Keratinocyte (primary cell): Measurements from ENCODE around the gene GIPC1. TPM values are rescaled to one million over a fixed set of nuclear protein-coding genes. Genes with fewer than 3 reads are reported as not detected.

Experiments used
- DNase-seq: peaks from one replicate; pipeline ENCODE4 v3.0.0-alpha.2; 2011; ENCODE audit warnings: low read depth, missing footprints, low spot score
- FAIRE-seq: peaks from 2 replicates; lab custom pipeline; 2011; peaks lifted over from hg19 to GRCh38; lab: Jason Lieb, UNC
- H2AFZ ChIP-seq: 2 replicates; pipeline ENCODE4 v1.6.0; 2012; ENCODE audit warnings: low read length, control low read depth, inconsistent platforms; ENCODE audit not compliant: control insufficient read depth
- H3K27ac ChIP-seq: 2 replicates; pipeline ENCODE4 v1.5.1; 2011; ENCODE audit warnings: low read length; ENCODE audit not compliant: control insufficient read depth, insufficient read depth
- H3K27me3 ChIP-seq: 3 replicates; pipeline ENCODE4 v1.6.0; 2011; ENCODE audit warnings: low read length; ENCODE audit not compliant: control insufficient read depth, insufficient read depth; ENCODE audit errors: extremely low read depth
- H3K36me3 ChIP-seq, 2 experiments: 2 replicates in 1 of 2; 3 replicates in 1 of 2; pipeline ENCODE4 v1.5.1; 2011; ENCODE audit warnings: low read length in 2 of 2, mild to moderate bottlenecking in 1 of 2; ENCODE audit not compliant: control insufficient read depth in 2 of 2, insufficient read depth in 2 of 2; ENCODE audit errors: extremely low read depth in 1 of 2
- H3K4me1 ChIP-seq: 3 replicates; pipeline ENCODE4 v1.5.1; 2011; ENCODE audit warnings: low read length; ENCODE audit not compliant: control insufficient read depth, insufficient read depth; ENCODE audit errors: extremely low read depth
- H3K4me2 ChIP-seq: 3 replicates; pipeline ENCODE4 v1.6.0; 2011; ENCODE audit warnings: low read depth, low read length; ENCODE audit not compliant: control insufficient read depth, insufficient read depth; ENCODE audit errors: extremely low read depth
- H3K4me3 ChIP-seq, 3 experiments: fragments of 200-600 bp in 1 of 3; sonication (generic) in 1 of 3; 2 replicates in 2 of 3; 3 replicates in 1 of 3; pipeline ENCODE4 v1.5.1; 2011 to 2016; ENCODE audit warnings: low read length in 3 of 3, mild to moderate bottlenecking in 3 of 3, control low read depth in 2 of 3, inconsistent platforms in 1 of 3, low read depth in 1 of 3, mixed read lengths in 1 of 3, mixed run types in 1 of 3, moderate library complexity in 1 of 3; ENCODE audit not compliant: control insufficient read depth in 2 of 3, insufficient read depth in 2 of 3; ENCODE audit errors: extremely low read depth in 1 of 3
- H3K79me2 ChIP-seq: 2 replicates; pipeline ENCODE4 v1.6.0; 2012; ENCODE audit warnings: low read length; ENCODE audit not compliant: control insufficient read depth, insufficient read depth
- H3K9ac ChIP-seq: 3 replicates; pipeline ENCODE4 v1.6.0; 2011; ENCODE audit warnings: low read length; ENCODE audit not compliant: control insufficient read depth, insufficient read depth; ENCODE audit errors: extremely low read depth
- H3K9me1 ChIP-seq: 3 replicates; pipeline ENCODE4 v1.6.0; 2011; ENCODE audit warnings: low read length; ENCODE audit not compliant: control insufficient read depth, insufficient read depth; ENCODE audit errors: extremely low read depth
- H3K9me3 ChIP-seq: 2 replicates; pipeline ENCODE4 v1.5.1; 2012; ENCODE audit warnings: low read depth, low read length; ENCODE audit not compliant: control insufficient read depth
- H4K20me1 ChIP-seq: 3 replicates; pipeline ENCODE4 v1.6.0; 2011; ENCODE audit warnings: low read length; ENCODE audit not compliant: control insufficient read depth, insufficient read depth; ENCODE audit errors: extremely low read depth
- CTCF ChIP-seq, 3 experiments: IDR thresholded peaks in 1 of 3; conservative IDR thresholded peaks in 1 of 3; optimal IDR thresholded peaks in 1 of 3; 2 replicates in 2 of 3; 3 replicates in 1 of 3; pipeline versions ENCODE3 to v1.5.1; 2011; ENCODE audit warnings: low read length in 3 of 3, mild to moderate bottlenecking in 3 of 3, moderate library complexity in 2 of 3, control low read depth in 1 of 3, inconsistent platforms in 1 of 3; ENCODE audit not compliant: insufficient read depth in 2 of 3; ENCODE audit errors: extremely low read depth in 1 of 3
- EZH2 ChIP-seq: IDR thresholded peaks from one replicate; pipeline ENCODE4 v1.6.1; 2012; ENCODE audit warnings: inconsistent platforms, mild to moderate bottlenecking, low read length, moderate library complexity
- dilution Hi-C: fragments of 300-500 bp; cut with MboI; formaldehyde crosslinking; loops from one replicate; pipeline ENCODE4 v1.7.0; 2020; ENCODE audit warnings: low sequenced_read_pairs; ENCODE audit not compliant: extremely low pct_ligation_motif_present
- polyA plus RNA-seq, 5 experiments: library from polyadenylated mRNA; depleted of rRNA in 3 of 5; stranded (reverse) in 3 of 5; stranded (forward) in 1 of 5; unstranded in 1 of 5; fragments of >200 nt; gene quantifications; 1 replicate in 1 of 5; 2 replicates in 3 of 5; 3 replicates in 1 of 5; pipeline versions ENCODE4 v1.2.1 to v1.2.3, GENCODE V29; 2011 to 2012; ENCODE audit warnings: missing spikeins in 2 of 5, low read depth in 1 of 5, low replicate concordance in 1 of 5

GIPC1 gene
- polyA plus RNA-seq, 1 donor (not counting 4 experiments of a cell fraction or from before 2014, with no cell fraction given) = 166 TPM

DNA sequence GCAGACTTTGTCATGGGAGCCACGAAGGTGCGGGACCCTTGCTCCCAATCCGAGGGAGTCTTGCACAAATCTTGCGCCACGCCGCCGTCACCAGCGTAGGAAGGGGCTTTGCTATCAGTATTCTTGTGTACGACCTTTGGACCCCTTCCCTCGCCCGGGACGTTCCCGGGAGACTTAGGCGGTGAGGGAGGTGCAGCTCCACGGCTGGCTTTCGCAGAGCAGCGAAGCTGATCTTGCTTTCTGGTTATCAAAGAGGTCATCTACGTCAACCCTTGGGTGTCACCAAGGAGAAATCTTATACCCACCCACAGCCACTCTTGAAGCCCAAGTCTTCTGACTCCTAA is 34.0 kb upstream of the GIPC1 start:
- peak overlapping the region; percentile 98 for H3K4me2 ChIP-seq
- H3K27ac ChIP-seq = peak overlapping the region; percentile 84
- H3K4me3 ChIP-seq = peak overlapping the region; percentile 74 to 99 (median 98)
- no peaks in the 10 kb centered on the region for H4K20me1 ChIP-seq
- DNase-seq (no peak), FAIRE-seq (no peak)
- H3K36me3 ChIP-seq = peaks cover 3 to 6% of the 10 kb centered on the region in 2 experiments
- H3K9me3 ChIP-seq = no peaks in the 10 kb centered on the region
- H3K4me1 ChIP-seq = peaks cover 37% of the 10 kb centered on the region
- no peaks in the 10 kb centered on the region for H3K27me3 ChIP-seq
- peak overlapping the region; percentile 92 for H3K9ac ChIP-seq
- dilution Hi-C loops = no loop called here
- H3K79me2 ChIP-seq = peaks cover 50% of the 10 kb centered on the region
- TF ChIP-seq CTCF (optimal IDR thresholded peaks at IDR 0.05 in 1 of 3, IDR thresholded peaks at IDR 0.05 in 1 of 3, conservative IDR thresholded peaks at IDR 0.05 in 1 of 3; ENCODE audit: extremely low read depth in 1 of 3, insufficient read depth in 2 of 3, low read length in 3 of 3) (no peak), EZH2 (no peak)
- H2AFZ ChIP-seq = peak overlapping the region; percentile 96
- H3K9me1 ChIP-seq = peaks cover 2% of the 10 kb centered on the region

- H3K9me3 ChIP-seq = no peaks in the 10 kb centered on the region
- H3K36me3 ChIP-seq = peaks cover 0 to 3% of the 10 kb centered on the region in 2 experiments
- H3K9me1 ChIP-seq = peaks cover 2% of the 10 kb centered on the region
- H3K9ac ChIP-seq = peak within 1 kb of the TSS; percentile 92
- peak within 1 kb of the TSS; percentile 74 to 99 (median 98) for H3K4me3 ChIP-seq
- peaks cover 37% of the 10 kb centered on the region for H3K4me1 ChIP-seq
- peak within 1 kb of the TSS; percentile 98 for H3K4me2 ChIP-seq
- no peaks in the 10 kb centered on the region for H4K20me1 ChIP-seq
- DNase-seq (peak; percentile 100), FAIRE-seq (peak; percentile 68)
- H2AFZ ChIP-seq = peak within 1 kb of the TSS; percentile 96
- no peaks in the 10 kb centered on the region for H3K27me3 ChIP-seq
- peaks cover 45% of the 10 kb centered on the region for H3K79me2 ChIP-seq
- dilution Hi-C loops = no loop called here
- TF ChIP-seq EZH2 (no peak), CTCF (optimal IDR thresholded peaks at IDR 0.05 in 1 of 3, IDR thresholded peaks at IDR 0.05 in 1 of 3, conservative IDR thresholded peaks at IDR 0.05 in 1 of 3; ENCODE audit: extremely low read depth in 1 of 3, insufficient read depth in 2 of 3, low read length in 3 of 3) (no peak)
- peak within 1 kb of the TSS; percentile 99 for H3K27ac ChIP-seq
Observed at GRCh38 chr19:14529254-14530004, 33.5 kb upstream of the GIPC1 start, which contains the start of gene TECR. TECR (plus strand) TSS chr19:14529594; CDS start chr19:14529697, 103 bp downstream.
